Measurements from ENCODE around the gene RERE.

Gene RERE

GRCh38 chr1:8742022-8742924, 75.2 kb downstream of the RERE start:
- Histone ChIP-seq H3K4me2 (ENCODE audit: insufficient read depth, low read length) (no peak overlapping the region), H3K36me3 (ENCODE audit: insufficient read depth, low read length) (peaks cover 4% of the 10 kb centered on the region; the same call in 1 of the 2 replicates), H3K4me3 (ENCODE audit: low read depth in 1 of 2, low read length in 2 of 2) (no peak overlapping the region), H3K27me3 (ENCODE audit: insufficient read depth, low read length, poor library complexity) (no peaks in the 10 kb centered on the region), H3K4me1 (ENCODE audit: insufficient read depth, low read length) (peaks cover 20% of the 10 kb centered on the region), H3K9me3 (ENCODE audit: insufficient read depth, low read length, severe bottlenecking) (peaks cover 4% of the 10 kb centered on the region), H3K9ac (ENCODE audit: low read depth, low read length) (no peak overlapping the region), H2AFZ (ENCODE audit: low read depth, low read length) (no peak overlapping the region), H3K79me2 (ENCODE audit: insufficient read depth, low read length) (peaks cover 16% of the 10 kb centered on the region), H3K27ac (ENCODE audit: low read length) (no peak overlapping the region), H4K20me1 (ENCODE audit: insufficient read depth, low read length) (0 out of 2 replicates have a peak, but pooled peaks cover 3% of the 10 kb centered on the region)
- no peak for DNase-seq
- TF ChIP-seq CTCF (IDR thresholded peaks at IDR 0.05; ENCODE audit: borderline replicate concordance, extremely low read depth, low read length, poor library complexity, severe bottlenecking) (no peak), EZH2 (IDR thresholded peaks at IDR 0.05; ENCODE audit: borderline replicate concordance, low read depth, low read length, severe bottlenecking) (no peak)
- ATAC-seq (ENCODE audit: insufficient read depth, low read depth), result no peak

- ATAC-seq (ENCODE audit: insufficient read depth, low read depth) (no peak), DNase-seq (no peak)
- Histone ChIP-seq H3K9me3 (ENCODE audit: insufficient read depth, low read length, severe bottlenecking) (peaks cover 4% of the 10 kb centered on the region), H3K4me3 (ENCODE audit: low read depth in 1 of 2, low read length in 2 of 2) (no peak overlapping the region), H3K4me2 (ENCODE audit: insufficient read depth, low read length) (no peak overlapping the region), H3K4me1 (ENCODE audit: insufficient read depth, low read length) (no peaks in the 10 kb centered on the region), H3K27ac (ENCODE audit: low read length) (no peak overlapping the region), H3K79me2 (ENCODE audit: insufficient read depth, low read length) (0 out of 2 replicates have a peak, but pooled peaks cover 10% of the 10 kb centered on the region), H3K9ac (ENCODE audit: low read depth, low read length) (no peak overlapping the region), H2AFZ (ENCODE audit: low read depth, low read length) (no peak overlapping the region), H3K27me3 (ENCODE audit: insufficient read depth, low read length, poor library complexity) (no peaks in the 10 kb centered on the region), H3K36me3 (ENCODE audit: insufficient read depth, low read length) (peaks cover 4% of the 10 kb centered on the region; the same call in 1 of the 2 replicates), H4K20me1 (ENCODE audit: insufficient read depth, low read length) (0 out of 2 replicates have a peak, but pooled peaks cover 3% of the 10 kb centered on the region)
- TF ChIP-seq CTCF (IDR thresholded peaks at IDR 0.05; ENCODE audit: borderline replicate concordance, extremely low read depth, low read length, poor library complexity, severe bottlenecking) (no peak), EZH2 (IDR thresholded peaks at IDR 0.05; ENCODE audit: borderline replicate concordance, low read depth, low read length, severe bottlenecking) (no peak)
Measured at GRCh38 chr1:8740034-8740449, 77.4 kb downstream of the RERE start.

GRCh38 chr1:8739377-8739776, 78.1 kb downstream of the RERE start:
- Histone ChIP-seq H3K36me3 (ENCODE audit: insufficient read depth, low read length) (peaks cover 4% of the 10 kb centered on the region; the same call in 1 of the 2 replicates), H3K79me2 (ENCODE audit: insufficient read depth, low read length) (0 out of 2 replicates have a peak, but pooled peaks cover 10% of the 10 kb centered on the region), H3K27me3 (ENCODE audit: insufficient read depth, low read length, poor library complexity) (no peaks in the 10 kb centered on the region), H3K4me1 (ENCODE audit: insufficient read depth, low read length) (no peaks in the 10 kb centered on the region), H2AFZ (ENCODE audit: low read depth, low read length) (no peak overlapping the region), H3K27ac (ENCODE audit: low read length) (no peak overlapping the region), H3K9ac (ENCODE audit: low read depth, low read length) (no peak overlapping the region), H3K4me3 (ENCODE audit: low read depth in 1 of 2, low read length in 2 of 2) (no peak overlapping the region), H3K4me2 (ENCODE audit: insufficient read depth, low read length) (no peak overlapping the region), H3K9me3 (ENCODE audit: insufficient read depth, low read length, severe bottlenecking) (peaks cover 4% of the 10 kb centered on the region), H4K20me1 (ENCODE audit: insufficient read depth, low read length) (0 out of 2 replicates have a peak, but pooled peaks cover 3% of the 10 kb centered on the region)
- DNase-seq (no peak), ATAC-seq (ENCODE audit: insufficient read depth, low read depth) (no peak)
- TF ChIP-seq CTCF (IDR thresholded peaks at IDR 0.05; ENCODE audit: borderline replicate concordance, extremely low read depth, low read length, poor library complexity, severe bottlenecking), result peak; percentile 55
- TF ChIP-seq EZH2 (IDR thresholded peaks at IDR 0.05; ENCODE audit: borderline replicate concordance, low read depth, low read length, severe bottlenecking), result no peak
